Measurements from ENCODE around the gene COL1A2.

The COL1A2 gene

DNA sequence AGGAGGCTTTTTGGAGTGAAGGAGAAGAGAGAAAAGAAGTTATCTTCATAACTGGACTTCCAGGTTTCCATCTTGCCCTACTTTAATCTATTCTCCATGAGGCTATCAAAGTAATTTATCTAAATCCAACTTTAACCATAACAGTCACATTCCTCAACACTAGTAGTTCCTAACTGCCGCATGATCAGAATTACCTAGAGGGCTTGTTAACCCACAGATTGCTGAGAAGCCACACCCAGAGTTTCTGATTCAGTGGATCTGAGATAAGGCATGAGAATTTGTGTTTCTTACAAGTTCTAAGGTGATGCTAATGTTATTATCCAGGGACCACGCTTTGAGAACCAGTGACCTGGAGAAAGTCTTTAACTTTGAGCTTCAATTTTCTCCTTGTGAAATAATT is 8.3 kb upstream of the COL1A2 start:
- no peak for DNase-seq

DNA sequence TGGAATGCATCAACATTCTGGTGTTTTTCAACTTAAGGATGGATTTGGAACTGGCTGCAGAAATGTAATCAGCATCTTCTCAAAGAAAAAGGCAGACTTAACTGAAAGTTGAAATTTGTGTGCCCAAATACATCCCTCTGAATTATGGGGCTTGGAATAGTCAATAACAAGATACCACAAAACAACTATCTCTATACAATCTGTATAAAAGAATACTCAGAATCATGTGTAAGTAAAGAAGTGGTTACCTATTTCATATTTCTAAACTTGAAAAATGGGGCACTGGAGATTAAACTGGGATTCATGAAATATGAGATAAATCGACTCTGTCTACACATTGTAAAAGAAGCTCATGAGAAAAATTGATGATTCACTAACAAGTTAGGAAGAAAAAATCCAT is 6.2 kb upstream of the COL1A2 start:
- no peak for DNase-seq

DNA sequence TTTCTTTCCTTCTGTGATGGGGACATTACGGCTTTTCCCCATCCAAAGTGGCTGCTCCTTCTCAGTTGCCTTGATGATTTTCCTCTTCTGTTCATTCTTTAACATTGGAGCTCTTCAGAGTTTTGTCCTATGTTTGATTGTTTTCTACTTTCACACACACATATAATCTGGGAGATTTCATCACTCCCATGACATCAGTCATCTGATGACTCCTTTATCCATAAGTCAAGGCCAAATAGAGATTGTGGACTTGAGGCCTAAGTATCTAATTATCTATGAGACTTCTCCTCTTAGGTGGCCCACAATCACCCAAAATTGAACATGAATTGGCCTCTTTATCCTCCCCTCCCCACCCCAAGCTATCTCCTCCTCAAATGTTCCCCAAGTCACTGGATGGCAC is 5.3 kb upstream of the COL1A2 start:
- DNase-seq = no peak

DNA sequence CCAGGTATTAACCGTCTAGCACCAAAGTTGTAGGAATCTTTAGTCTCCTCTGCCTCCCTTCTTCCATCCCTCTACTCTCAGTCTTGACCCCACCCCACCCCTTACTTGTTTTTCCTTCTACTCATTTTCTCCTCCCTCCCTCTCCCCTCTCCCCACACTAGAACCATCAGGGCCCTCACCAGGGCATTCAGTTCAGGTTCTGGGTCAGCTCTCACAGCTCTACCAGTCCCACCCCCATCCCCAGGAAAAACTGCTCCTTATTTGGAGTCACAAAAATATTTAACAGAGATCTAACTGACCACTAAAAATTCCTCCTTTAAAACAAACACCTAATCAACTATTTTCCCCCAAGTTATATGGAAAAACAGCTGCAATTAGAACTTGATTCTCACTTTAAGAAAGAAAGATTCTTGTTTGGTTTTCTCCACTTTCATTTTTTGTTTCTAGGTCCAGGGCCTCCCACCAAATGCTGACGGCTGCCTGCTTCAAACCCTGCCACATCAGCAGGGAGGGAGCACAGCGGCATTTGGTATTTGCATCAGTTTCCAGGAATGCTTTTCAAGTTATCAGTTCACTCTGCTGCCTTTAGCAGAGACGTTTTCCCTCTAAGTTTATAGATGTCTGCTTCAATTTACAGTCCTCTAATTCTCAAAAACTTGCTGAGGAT is 2.8 kb upstream of the COL1A2 start:
- peak; percentile 75 for DNase-seq

DNA sequence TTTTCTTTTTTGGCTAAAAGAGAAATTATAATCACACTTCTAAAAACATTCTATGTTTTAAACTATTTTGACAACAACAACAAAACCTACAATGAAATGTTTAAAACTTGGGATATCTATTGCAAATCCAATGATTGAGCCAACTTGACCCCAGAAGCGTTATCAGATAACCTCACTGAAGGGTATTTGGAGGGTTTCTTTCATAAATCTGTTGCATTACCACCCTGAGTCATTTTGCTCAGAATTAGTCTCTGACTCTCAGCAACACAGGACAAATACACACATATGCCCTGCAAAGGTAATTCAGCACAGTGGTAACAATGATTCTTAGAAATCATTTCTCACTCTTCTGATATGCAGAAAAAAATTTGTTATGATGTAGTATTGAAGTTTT is 2.3 kb upstream of the COL1A2 start:
- DNase-seq = no peak

DNA sequence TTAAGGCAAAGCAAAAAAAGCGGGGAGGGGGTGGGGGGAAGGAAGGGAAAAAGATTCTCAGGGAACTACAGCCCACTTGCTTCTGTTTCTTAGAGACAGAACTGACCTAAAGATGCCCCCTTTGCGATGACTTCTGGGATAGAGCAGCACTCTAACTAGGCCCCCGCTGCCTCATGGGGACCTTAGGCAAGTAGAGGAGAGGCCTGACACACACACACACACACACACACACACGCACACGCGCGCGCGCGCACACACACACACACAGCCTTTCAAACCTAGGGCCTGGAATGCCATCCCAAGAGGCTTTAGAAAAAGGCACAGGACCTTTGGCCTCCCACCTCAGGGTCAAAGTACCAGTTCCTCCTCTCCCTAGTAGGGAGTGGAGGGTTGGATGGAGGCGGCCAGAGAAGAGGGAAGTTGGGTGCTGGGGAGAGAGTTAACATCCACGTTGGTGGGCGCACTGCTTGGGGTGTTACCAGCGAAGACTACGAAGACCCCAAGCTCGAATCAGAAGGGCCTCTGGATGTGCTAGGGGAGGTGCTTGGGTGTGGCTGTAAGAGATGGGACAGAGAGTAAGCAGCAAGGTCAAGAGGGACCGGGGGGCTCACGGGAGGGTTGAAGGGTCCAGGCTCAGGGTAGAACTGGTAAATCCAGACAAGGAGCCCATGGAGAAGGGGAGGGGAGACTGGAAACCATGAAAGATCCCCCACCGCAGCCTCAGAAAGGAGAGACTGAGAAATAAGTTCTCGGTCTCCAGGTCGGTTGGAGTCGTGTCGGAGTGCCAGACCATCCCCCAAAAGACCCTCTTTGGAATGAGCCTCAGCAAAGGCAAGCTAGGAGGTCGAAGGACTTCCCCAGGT is 1.2 kb upstream of the COL1A2 start:
- no peak for DNase-seq

DNA sequence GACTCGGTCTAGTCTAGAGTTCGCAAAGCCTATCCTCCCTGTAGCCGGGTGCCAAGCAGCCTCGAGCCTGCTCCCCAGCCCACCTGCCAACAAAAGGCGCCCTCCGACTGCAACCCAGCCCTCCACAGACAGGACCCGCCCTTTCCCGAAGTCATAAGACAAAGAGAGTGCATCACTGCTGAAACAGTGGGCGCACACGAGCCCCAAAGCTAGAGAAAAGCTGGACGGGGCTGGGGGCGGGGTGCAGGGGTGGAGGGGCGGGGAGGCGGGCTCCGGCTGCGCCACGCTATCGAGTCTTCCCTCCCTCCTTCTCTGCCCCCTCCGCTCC is 622 bp upstream of the COL1A2 start:
- DNase-seq = no peak

DNA sequence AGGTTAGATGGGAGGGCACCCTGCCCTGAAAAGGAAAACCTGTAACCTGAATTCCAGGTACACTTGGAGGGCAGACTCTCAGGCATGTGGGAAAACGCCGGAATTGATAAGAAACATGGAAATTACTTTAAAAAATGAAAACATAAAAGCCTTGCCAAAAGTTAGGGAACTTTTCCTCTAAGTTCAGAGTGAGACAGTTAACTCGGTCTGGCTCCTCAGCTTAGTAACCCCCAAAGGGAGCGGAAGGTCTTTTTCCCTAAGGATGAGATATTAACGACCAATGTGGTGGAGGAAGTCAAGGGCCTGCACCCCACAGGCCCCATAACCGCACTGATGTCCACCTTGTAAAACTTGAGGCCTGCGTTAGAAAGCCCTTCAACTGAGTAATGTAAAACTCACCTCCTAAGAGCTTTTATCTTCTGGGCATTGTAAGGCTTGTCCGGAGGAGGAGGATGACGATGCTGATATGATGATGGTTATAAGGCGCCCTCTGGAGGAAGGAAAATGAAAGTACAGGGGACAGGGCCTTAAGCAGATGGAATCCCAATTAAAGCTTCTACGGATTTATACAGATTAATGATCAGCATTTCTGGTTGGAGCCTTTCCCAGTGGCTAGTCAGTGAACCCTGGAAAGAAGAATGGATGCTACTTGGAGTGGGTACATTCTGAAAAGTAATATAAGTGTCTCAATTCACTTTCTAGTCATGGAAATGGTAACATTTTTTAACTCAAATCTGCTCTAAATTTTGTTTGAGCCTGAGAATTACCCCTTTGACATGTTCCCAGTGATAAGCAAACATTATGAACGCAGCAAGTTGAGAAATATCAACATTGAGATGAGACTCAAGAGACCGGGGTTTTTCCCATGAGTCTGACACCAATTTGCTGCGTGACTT is 694 bp downstream of the COL1A2 start:
- peak; percentile 32 for DNase-seq

DNA sequence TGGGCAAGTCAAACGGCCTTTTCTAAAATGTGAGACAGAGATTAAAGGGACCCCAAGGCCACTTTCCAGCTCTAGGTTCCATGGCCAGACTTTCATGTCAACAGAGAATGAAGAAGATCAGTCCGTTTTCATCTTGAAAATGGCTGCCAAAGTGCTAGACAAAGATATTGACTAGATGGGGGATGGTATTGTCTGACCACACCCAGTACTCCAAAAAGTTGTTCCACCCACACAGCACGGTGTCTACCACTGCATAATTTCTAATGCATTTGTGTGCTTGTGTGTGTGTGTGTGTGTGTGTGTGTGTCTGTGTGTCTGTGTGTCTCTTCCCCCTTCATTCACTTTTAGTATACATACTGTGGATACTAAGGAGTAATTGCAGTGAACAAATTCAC is 1.3 kb downstream of the COL1A2 start:
- DNase-seq = no peak

DNA sequence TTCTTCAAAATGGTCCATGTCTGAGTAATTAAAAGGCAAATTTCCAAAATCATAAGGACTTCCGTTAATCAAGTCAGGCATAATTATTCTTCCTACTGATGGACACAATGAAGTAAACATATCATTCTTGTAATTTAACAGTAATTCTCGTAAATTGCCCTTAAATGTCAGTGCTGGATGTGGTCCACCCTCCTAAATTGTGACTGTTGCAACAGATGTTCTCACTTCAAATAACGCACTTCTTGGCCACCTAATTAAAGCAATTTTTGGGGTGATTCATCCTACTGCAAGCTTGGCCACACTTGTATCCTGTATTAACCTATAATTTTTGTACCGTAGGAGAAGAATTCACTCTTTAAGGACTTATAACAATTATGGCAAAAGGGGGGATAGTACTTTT is 1.9 kb downstream of the COL1A2 start:
- no peak for DNase-seq

DNA sequence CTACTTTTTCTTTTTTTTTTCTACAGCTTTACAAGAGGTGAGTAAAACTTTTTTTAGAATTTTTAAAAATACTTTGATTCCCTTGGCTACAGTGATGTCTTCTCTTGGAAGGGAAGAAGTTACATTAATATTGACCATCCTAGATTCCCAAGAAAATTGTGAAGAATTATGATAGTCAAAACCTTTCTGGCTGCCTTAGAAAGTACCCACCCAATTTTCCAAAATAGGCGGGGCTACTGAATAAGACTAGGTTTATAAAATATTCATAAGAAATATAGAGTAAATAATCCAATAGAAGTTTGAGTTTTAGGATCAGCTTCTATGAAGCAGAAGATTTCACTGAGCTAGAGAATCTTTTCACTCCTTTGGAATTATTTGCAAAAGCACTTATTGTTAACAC is 3.0 kb downstream of the COL1A2 start:
- DNase-seq = no peak

DNA sequence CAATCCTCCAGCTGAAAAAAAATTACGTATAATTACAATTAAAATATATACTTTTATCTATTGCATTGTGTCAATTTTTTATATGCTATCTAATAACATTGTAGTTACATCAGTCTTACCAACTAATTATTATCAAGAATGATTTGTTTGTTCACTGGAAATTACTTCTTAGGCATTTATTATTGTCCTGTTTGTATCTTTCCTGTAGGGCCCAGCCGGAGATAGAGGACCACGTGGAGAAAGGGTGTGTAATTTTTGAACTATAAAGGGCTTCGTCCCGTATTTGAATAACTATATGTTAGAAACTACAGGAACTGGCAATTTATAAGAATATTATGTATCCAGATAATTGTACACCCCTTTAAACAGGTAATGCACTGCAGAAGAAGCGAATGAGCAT is 4.1 kb downstream of the COL1A2 start:
- DNase-seq = no peak

DNA sequence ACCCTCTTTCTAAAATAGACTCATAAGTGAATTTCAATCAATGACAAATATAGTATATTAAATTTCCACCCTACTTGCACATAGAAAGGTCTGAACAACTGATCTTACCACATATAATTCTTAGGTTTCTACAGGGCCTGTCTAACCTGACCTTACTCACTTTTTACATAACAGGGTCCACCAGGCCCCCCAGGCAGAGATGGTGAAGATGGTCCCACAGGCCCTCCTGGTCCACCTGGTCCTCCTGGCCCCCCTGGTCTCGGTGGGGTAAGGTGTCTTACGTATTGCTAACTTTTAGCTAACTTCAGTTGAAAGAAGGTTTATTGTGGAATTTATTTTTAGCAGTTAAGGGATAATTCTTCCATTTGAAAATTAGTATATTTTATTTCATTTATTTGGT is 5.3 kb downstream of the COL1A2 start:
- no peak for DNase-seq

DNA sequence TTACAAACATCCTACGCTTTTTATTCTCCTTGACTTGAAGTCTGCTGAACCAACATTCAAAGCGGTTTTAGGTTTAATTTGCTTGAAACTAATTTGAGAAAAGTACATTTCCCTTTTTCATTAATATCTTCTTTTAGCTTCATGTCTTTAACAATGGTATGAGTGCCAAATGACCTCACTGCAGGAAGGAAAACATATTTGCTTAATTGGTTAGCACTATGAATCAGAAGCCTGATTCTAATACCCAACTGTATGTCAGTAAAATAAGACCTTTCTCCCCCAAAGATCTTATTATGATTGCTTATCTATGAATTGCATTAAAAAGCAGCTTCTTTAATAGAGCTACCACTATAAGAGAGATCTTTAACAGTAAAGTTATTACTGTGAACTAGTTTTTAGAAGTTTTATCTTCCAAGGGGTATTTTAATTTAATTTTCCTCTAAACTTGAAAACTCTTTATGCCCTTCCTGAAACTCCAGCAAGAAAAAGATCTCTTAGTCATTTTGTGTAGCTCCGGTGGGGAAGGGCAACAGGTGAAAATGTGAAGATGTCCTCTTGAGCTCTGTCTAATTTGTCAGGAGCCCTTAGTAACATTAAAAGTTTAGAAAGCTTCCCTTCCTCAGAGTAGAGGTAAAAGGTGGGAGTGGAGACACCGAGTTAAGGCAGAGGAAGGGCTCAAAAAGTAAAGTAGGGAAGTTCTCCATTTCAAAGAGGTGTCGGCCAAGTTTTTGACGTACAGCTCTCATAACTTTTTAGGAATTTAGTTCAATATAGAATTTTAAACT is 6.1 kb downstream of the COL1A2 start:
- DNase-seq = peak; percentile 18

DNA sequence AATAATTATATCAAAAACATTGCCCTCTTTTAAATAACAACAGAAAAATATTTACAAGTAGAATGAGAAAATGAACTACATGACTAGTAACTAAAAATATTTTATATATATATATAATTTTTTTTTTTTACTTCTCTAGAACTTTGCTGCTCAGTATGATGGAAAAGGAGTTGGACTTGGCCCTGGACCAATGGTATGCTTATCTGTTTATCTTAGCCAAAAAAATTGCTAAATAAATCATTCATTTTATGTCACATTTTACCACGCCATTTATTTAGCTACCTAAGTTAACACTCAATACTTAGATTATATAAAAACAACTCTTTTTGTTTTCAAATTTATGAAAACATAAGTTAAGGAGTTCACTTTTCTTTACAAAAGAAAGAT is 6.7 kb downstream of the COL1A2 start:
- no peak for DNase-seq

DNA sequence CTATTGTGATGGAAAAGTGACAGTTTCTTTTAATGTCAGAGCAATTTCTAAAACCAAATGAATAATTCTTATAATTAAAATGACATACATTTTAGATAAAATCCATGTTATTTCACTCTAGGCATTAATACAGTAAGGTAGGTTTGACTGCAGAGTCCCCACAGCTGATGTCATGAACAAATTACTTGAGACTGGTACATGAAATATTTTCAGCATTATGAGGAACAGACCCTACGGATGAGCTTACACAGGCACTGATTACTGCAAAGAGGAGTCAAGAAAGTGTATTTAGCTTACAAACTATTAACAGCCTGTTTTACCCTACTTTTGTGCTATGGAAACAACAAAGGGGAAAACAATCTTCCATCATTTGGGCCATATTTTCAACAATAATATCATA is 8.9 kb downstream of the COL1A2 start:
- no peak for DNase-seq

DNA sequence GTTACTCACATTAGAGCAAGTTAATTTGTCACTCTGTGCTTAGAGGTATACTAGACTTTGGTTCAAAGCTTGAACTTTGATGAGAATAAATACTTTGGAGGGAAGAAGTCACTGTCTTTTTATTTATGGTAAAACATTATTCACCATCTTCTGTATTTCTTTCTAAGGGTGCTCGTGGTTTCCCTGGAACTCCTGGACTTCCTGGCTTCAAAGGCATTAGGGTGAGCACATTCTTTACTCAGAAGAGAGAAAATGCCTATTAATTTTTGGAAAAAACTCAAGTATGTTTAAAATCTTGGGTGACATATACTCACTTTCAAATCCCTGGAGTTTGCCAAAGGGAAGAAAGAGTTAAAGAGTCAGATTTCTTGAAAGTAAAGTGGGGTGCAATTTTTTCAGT is 10.8 kb downstream of the COL1A2 start:
- DNase-seq = no peak

DNA sequence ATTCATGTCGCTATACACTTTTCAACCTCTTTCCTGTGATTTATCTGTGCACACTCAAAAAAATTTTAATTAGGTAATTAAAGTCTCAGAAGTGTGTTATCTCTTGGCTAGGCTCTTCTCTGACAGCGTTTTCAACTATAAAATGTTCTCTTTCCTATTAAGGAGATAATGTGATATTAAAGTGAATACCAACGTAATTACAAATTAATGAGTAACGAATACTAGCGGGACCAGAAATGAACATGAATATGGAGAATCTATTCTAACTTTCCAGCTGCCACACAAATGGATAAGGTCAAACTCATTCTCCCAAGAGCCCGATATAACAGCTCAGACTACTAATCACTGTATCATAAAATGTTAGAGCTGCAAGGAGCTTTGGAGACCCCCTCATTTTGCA is 12.0 kb downstream of the COL1A2 start:
- no peak for DNase-seq

DNA sequence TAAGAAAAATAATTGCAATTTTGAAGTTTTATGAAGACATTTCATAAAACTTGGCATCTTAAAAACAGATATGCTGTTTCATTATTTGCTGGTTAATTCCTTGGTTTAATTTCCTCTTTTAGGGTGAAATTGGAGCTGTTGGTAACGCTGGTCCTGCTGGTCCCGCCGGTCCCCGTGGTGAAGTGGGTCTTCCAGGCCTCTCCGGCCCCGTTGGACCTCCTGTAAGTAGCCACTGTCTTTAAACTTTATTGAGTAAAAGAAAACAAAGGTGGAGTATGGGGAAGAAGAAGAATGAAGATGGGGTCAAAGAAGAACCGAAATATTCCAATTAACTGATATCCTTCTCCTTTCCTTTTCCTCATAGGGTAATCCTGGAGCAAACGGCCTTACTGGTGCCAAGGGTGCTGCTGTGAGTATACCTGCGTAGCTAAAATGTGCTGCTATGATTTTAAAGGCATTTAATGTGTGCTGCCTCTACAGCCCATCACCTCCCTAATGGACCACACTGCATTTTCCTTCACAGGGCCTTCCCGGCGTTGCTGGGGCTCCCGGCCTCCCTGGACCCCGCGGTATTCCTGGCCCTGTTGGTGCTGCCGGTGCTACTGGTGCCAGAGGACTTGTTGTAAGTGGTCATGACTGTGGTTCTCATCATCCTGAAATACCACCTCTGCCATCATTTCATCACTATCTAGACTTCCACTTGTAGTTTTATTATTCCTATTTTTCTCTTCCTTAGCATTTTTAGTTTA is 14.7 kb downstream of the COL1A2 start:
- DNase-seq = no peak

DNA sequence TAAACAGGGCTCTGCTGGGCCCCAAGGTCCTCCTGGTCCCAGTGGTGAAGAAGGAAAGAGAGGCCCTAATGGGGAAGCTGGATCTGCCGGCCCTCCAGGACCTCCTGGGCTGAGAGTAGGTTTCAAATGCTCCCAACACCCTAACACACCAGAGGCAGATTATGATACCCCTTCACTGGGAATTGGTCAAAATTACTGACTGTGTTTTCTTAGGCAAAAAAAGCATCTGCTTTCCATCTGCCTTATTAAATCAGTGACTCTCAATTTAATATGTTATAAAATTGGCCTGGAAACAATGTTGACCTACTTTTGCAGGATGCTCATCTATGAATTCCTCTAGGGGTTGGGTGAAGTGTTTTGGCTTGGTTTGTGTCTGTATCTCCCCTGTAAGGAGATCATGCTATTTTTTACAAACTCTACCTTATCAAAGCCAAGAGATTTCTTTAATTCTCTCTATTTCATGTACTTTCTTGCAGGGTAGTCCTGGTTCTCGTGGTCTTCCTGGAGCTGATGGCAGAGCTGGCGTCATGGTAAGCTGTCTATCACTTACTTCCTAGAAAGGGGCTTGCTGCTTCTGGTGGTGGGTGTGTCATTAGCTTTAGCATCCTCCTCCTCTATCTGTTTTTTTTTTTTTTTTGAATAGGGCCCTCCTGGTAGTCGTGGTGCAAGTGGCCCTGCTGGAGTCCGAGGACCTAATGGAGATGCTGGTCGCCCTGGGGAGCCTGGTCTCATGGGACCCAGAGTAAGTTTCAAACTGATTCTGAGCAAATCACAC is 15.9 kb downstream of the COL1A2 start:
- DNase-seq = no peak

DNA sequence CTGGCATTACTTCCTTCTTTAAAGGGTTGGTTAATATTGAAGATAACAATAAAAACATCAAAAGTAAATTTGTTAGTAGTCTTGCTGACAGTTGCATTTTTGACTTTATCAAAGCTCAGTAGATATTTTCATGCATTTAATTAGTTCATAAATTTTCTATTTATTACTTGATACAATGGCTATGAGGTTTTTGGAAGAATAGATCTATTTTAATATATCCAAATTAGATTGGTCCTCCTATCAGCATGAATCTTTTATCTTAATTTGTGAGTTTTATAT is 16.4 kb downstream of the COL1A2 start:
- DNase-seq = no peak

Measured in amniotic stem cell (primary cell).